LNCAP (cell line): Measurements from ENCODE around the gene STAT1.

Experiments
- TF ChIP-seq, protein P1 (sequence below): fragments of 450-650 bp; IDR thresholded peaks from 2 replicates; pipeline ENCODE4 v1.5.1; 2017; ENCODE audit warnings: mild to moderate bottlenecking

The STAT1 gene

DNA sequence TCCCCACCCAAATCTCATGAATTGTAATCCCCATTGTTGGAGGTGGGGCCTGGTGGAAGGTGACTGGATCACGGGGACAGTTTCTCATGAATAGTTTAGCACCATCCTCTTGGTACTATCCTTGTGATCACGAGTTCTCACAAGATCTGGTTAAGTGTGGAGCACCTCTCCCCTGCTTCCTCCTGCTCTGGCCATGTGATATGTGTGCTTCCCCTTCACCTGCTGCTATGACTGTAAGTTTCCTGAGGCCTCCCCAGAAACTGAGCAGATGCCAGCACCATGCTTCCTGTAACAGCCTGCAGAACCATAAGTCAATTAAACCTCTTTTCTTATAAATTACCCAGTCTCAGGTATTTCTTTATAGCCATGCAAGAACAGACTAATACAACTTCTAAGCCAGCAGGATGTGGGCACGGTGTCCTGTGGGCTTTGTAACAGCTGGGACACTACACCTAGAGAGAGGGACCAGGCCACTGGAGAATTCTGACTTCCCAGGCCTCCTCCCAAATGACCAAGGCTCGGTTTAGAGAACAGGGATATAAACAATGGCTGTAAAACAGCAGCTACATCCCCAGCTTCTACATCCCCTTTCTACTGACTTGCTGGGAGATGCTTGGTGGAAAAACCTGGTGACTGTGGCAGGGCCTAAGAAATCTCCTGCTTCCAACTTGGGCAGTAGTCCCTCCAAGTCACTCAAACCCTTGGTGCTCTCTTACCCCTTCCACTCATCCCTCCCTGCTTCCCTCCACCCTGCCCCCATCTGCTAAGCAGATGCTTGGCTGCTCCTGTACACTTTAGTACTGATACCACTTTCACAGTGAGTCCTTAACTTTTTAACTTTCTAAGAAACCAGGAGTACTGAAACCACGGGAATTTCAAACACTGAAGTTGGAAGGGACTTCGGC is 10.3 kb downstream of the STAT1 start:
- TF ChIP-seq, protein P1, sequence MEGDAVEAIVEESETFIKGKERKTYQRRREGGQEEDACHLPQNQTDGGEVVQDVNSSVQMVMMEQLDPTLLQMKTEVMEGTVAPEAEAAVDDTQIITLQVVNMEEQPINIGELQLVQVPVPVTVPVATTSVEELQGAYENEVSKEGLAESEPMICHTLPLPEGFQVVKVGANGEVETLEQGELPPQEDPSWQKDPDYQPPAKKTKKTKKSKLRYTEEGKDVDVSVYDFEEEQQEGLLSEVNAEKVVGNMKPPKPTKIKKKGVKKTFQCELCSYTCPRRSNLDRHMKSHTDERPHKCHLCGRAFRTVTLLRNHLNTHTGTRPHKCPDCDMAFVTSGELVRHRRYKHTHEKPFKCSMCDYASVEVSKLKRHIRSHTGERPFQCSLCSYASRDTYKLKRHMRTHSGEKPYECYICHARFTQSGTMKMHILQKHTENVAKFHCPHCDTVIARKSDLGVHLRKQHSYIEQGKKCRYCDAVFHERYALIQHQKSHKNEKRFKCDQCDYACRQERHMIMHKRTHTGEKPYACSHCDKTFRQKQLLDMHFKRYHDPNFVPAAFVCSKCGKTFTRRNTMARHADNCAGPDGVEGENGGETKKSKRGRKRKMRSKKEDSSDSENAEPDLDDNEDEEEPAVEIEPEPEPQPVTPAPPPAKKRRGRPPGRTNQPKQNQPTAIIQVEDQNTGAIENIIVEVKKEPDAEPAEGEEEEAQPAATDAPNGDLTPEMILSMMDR, result no peak

DNA sequence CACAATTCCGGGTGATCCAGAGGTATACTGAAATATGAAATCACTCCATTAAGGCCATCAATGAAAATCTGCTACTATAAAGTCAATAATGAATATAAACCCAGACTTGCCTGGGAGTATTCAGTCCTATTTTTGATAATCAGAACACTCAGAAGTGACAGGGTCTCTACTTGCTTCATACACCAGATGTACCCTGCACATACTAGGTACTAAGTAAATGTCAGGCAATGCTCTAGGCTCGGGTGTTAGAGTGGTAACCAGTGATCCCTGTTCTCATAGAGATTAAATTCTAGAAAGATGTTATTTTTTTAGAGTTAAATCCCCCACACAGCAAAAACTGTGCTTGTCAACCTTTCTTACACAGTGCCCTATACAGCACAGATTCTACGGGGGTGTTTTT is 12.3 kb downstream of the STAT1 start:
- TF ChIP-seq, protein P1, result no peak

DNA sequence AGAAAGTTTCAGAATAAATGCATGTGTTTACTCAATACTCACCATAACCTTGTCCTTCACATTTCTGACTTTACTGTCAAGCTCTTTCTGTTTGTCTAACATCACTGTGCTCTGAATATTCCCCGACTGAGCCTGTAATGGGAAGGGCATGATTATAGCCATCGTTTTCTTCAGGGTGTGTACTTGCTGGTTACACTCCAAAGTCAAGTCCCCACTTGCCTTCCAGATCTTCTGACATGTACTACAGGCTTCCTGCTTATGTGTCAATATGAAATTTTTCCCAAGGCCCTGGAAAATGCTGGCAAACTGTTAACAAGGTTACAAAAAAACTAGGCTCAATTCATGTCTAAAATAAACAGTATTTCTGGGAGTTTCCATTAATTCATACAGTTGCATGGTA is 12.9 kb downstream of the STAT1 start:
- TF ChIP-seq, protein P1, result no peak

DNA sequence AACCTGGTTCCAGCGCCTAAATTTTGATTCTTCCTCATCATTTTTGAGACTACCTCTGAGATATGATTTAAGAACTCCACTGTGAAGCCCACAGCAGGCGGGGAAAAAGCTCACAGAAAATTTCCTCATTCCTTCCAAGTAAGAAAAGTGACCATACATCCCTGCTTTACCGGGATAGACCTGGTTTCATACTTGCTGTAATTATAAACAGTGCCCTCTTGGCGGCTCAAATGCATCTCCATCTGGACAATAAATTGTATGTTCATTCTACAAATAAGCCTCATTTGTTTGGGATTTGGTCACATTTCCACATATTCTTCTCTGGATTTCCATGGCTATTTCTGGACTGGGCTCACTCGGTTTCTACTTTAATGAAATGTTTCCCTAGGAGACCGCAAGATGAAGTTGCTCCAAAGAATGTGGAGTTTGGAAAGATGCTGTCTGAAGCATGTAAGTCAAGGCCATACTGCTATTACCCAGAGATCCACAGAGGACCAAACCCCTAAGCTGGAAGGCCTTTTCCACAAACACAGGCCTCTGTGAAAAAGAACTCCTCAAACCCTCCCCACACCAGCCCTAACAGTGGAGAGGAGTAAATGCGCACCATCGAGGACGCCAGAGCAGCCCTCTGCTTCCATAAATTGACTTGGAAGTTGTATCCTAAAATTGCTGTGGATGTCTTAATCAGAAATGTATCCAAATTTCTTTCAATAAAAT is 13.9 kb downstream of the STAT1 start:
- TF ChIP-seq, protein P1, result no peak

DNA sequence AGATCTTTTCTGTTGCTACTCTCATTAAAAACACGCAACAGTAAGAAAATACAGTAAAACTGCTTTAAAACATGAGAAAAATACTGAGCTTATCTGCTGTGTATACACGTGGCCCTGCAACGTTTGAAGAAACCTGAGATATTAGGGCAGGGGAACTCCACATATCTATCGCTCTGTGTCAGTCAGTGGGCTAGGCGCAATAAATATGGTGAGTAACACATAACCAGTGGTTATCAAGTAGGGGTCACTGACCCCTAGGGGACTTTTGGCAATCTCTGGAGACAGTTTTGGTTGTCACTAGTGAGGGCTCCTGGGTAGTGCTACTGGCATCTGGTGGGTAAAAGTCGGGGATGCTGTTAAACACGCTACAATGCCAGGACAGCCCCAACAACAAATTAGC is 14.9 kb downstream of the STAT1 start:
- TF ChIP-seq, protein P1, result no peak

DNA sequence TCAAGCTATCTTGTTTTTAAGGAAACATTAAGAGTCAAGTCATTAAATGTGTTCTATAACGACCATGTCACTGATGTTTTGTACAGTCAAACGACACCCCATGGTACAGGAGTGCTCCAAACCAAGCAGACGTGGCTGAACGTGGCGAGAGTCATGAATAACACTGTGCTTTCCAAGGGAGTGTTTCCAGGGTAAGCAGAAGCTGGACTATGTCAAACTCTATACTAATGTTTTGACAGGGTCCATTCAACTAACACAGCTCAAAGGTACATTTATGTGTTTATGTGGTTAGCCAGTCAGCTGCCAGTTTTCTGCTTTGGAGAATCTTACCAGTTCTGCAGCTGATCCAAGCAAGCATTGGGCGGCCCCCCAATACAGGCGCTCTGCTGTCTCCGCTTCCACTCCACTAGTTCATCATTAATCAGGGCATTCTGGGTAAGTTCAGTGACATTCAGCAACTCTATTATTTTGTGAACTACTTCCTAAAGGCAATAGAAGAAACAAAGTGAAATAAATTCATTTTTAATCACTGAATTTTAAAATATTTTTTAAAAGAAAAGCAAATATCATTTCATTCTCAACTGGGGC is 16.4 kb downstream of the STAT1 start:
- TF ChIP-seq, protein P1, result no peak

DNA sequence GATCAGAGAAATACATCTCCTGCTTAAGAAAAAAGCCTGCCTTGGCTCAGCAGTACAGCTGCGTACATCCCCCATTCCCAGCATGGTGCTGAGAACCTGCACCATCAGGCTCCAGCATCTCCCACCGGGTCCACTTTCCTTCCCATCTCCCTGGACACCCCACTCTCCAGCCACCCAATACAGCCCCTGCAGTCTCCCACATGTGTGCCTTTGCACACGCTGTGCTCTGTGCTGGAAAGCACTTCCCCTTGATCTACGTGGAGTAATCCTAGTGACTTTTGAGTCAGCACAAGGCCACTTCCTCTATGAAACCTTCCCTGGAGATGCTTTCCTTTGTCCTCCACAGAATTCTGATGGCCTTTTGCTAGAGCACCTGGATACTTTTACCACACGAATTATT is 17.0 kb downstream of the STAT1 start:
- TF ChIP-seq, protein P1, result no peak
